Stimulated activated CD8-positive, alpha-beta memory T cell treated with anti-CD3 and anti-CD28 coated beads, Interleukin-15, amount 100 ng/mL, for 4 hours (primary cell): ENCODE results near the gene SIRPD.

ENCODE experiments used
- DNase-seq, 2 donors: peaks; one replicate each; pipeline ENCODE4 v3.0.0-alpha.2; 2020; ENCODE audit warnings: low read depth in 2 of 2

Gene SIRPD

DNA sequence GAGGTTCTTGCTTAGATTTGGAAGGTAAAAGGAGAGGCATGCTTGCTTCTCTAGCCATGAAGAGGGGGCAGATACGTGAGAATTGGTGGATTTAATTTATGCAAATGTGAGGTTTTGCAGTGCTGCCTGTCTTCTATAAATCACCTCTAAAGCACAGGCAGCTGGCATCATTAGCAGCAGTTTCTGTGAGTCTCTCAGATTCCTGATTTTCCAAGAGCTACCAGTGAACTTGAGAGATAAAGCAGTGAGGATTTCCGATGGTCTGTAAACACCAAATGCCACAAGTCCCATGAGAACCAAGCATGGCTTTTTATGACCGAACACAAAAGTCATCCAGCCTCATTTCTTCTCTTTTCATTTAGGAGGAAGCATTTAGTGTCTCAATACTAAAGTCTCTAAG lies 63.1 kb downstream of the SIRPD start:
- no peak for DNase-seq

DNA sequence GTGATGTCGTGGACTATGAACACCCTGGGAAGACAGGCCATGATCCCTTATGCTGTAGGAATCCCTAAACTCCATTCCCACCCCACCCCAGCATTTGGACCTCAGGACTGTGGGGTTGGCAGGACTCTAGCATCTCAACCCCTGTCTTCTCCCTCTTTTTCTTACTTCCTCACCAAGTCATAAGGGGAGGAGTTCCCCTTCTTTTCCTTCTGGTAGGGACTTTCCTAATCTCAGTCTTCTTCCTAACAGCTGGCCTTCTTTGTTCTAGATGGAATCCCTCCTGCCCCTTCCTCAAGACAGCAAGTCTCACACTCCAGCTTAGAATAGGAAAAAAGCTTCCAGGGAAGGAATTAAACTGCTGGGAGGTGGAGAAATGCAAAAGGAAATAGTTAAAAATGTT lies 64.0 kb downstream of the SIRPD start:
- no peak for DNase-seq

DNA sequence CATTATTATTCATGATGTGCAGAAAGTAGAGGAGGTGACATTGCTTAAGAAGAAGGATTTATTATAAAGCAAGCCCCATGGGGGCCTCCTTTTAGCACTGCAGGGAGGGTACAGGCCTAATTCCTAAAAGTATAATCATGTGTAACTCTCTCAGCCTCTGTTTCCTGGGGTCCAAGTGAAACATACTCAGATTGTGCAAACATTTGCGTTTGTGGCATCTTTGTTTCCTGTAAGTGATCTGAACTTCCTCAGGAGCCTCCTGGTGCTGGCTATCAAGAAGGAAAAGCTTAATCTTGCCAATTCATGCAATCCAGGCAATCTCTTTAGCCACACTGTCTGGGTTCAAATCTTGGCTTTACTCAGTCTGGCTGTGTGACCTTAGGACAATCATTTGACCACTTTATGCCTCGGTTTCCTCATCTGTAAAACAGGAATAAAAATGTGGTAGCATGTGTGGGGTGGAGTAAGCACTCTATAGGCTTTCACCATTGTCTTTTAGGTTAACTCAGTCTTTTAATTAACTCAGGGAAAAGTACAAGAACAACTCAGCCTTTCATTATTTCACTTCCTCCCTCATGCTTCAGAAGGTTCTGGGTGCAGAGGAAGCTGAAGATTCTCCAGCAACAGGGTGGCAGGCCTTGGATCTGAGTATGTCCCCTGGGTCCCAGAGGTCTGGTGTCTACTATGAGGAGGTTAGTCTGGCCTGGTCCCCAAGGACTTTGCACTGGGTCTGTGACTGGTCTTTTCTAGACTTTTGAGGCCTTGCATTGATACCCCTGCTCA lies 65.5 kb downstream of the SIRPD start:
- no peak for DNase-seq

DNA sequence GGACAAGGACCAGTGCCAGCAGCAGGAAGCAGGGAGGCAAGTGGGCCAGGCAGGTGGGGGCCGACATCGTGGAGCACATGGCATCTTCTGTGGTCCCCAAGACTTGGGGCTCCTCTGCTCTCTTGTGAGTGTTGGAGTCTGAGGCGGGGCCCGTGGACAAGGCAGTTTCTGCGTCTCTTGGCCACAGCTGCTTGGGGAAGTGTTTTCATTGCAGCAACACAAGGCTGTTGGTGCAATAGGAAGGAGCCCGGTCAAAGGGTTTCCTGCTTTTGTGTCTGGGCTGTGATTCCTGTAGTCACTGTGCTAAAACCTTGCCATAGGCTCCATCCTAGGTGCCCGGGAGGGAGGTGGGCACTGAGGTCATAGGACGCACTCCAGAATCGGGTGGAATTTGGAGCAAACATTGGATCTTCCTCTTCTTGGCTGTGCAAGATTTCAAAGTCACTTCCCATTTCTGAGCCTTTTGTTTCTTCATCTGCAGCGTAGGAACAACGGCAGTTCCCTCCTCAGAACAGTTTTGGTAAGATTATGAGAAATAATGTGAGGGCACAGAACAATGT lies 66.1 kb downstream of the SIRPD start, which contains the start of gene SIRPB2:
TSS of gene SIRPB2 (minus strand) at position 140 of the 560 bp plus-strand sequence. CDS start at position 79, 61 bp downstream.
- DNase-seq = no peak

DNA sequence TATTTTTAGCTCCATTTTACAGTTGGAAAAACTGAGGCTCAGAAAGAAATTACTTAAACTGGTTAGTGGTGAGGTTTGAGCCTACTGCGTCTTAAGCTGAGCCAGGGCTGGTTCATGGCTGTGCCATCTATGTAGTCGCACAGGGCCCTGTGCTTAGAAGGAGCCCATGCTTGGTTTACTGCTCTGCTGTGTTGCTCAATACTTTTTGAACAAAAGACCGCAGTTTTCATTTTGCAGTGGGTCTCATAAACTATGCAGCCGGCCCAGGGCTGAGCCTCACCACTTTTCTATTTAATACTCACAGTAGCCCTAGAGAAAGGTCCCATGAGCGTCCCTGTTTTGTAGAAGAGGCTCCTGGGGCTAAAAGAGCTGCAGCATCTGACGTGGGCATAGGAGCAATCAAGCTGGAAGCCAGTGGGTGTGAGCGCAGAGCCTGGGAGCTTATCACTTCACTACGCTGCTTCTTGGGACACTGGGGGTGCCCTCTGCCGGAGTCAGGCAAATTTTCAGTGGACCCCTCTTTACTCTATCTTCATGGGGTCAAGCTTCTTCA lies 66.8 kb downstream of the SIRPD start:
- DNase-seq = no peak

DNA sequence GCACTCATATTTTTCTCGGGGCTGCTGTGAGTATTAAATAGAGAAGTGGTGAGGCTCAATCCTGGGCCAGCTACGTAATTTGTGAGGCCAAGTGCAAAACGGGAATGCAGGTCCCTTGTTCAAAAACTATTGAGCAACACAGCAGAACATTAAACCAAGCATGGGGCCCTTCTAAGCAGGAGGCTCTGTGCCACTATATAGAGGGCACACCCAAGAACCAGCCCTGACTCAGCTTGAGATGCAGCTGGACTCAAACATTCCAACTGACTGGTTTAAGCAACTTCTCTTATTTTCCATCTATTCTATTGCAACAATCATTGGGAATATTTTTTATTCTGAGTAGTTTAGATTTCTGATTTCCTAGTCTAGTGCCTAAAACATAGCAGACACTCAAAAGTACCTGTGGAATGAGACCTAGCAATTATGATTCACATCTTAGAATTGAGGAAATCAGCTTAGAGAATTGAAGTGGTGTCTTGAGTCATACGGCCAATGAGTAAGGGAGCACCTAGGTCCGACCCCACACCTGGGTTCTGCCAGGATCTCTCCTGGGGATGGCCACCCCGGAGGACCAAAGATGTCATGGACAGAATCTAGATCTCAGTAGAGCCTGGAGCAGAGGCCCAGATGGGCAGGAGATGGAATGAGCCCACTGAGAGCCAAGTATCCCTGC lies 67.6 kb downstream of the SIRPD start:
- DNase-seq = no peak

DNA sequence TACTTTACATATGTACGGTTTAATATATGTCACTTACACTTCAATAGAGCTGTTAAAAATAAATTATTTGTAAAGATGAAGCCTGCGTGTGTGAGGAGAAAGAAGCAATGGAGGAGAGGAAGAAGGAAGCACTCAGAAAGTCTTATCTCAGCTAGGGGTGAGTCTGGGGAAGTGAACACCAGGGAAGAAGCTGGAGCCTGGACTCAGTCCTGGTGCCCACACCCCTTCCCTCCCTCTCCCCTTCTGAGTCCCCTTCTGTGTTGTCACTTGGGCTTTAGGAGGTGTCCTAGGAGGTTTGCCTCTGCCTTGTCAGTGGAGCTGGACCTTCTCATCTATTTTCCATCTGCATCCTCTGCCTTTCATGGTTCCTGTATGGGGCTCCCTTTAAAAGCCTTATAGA lies 68.2 kb downstream of the SIRPD start:
- DNase-seq = no peak

DNA sequence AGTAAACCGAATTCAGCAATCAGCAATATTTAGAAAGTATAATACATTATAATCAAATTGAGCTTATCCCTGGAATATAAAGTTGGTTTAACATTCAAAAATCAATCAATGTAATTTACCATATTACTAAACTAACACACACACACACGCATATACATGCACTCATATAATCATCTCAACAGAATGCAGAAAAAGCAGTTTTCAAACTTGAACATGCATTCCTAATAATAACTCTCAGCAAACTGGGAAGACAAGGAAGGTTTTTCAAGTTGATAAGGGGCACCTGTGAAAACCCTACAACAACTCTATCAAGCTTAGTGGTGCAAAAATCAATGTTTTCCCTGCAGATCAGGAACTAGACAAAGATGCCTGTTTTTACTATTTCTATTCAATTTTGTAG lies 70.9 kb downstream of the SIRPD start:
- no peak for DNase-seq

DNA sequence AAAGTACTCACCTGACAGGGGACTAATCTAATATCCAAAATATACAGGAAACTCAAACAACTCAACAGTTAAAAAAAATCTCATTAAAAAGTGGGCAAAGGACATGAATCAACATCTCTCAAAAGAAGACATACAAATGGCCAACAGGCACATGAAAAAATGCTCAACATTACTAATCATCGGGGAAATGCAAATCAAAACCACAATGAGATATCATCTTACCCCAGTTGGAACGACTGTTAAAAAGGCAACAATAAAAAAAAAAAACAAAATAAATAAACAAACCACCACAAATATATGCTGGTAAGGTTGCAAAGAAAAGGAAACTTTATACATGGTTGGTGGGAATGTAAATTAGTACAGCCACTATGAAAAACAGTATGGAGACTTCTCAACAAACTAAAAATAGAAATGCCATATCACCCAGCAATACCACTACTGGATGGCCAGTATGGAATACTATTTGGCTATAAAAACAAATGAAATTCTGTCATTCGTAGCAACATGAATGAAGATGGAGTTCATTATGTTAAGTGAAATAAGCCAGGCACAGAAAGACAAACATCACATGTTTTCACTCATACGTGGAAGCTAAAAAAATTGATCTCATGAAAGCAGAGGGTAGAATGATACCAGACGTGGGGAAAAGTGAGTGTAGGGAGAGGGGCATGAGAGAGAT lies 72.9 kb downstream of the SIRPD start:
- DNase-seq = no peak
